K562 (cell line): Measurements from ENCODE around the gene CREG2. TPM values are rescaled to one million over a fixed set of nuclear protein-coding genes. Genes with fewer than 3 reads are reported as not detected.

Experiments
- EP300 ChIP-seq: IDR thresholded peaks from 2 replicates; pipeline ENCODE4 v1.6.1; 2012; ENCODE audit warnings: low read length, improper control_type of control experiment
- FOXM1 ChIP-seq, 2 experiments: fragments of 450-650 bp in 1 of 2; sonication (generic) in 1 of 2; formaldehyde crosslinking in 1 of 2; IDR thresholded peaks; 2 replicates each; pipeline versions ENCODE4 v1.6.1 to v1.9.0; 2017 to 2022; ENCODE audit warnings: low read depth in 2 of 2, mild to moderate bottlenecking in 2 of 2, missing genetic modification reagents in 1 of 2, moderate library complexity in 1 of 2
- GATAD2B ChIP-seq: fragments of 450-650 bp; IDR thresholded peaks from 2 replicates; pipeline ENCODE4 v1.6.1; 2017; ENCODE audit warnings: mild to moderate bottlenecking, borderline replicate concordance
- MYNN ChIP-seq, 2 experiments: sonication (generic); formaldehyde crosslinking in 1 of 2; IDR thresholded peaks; 2 replicates each; pipeline versions ENCODE4 v1.5.0 to v1.6.1; 2016 to 2020; ENCODE audit warnings: antibody characterized with exemption in 1 of 2, missing genetic modification reagents in 1 of 2
- SNRNP70 ChIP-seq: fragments of 200-400 bp; formaldehyde crosslinking; optimal IDR thresholded peaks from 2 replicates; pipeline ENCODE3; 2017; ENCODE audit warnings: low read depth, low read length
- THRAP3 ChIP-seq: fragments of 450-650 bp; IDR thresholded peaks from 2 replicates; pipeline ENCODE4 v1.6.1; 2016; ENCODE audit warnings: mild to moderate bottlenecking, inconsistent platforms, borderline replicate concordance
- ZNF79 ChIP-seq: fragments of 250-450 bp; sonication (Bioruptor Pico); IDR thresholded peaks from 2 replicates; pipeline ENCODE4 v1.4.0; 2020; ENCODE audit warnings: low read depth, mild to moderate bottlenecking, moderate library complexity
- polyA plus RNA-seq, 8 experiments: library from polyadenylated mRNA; depleted of rRNA in 4 of 8; stranded (reverse) in 5 of 8; unstranded in 3 of 8; fragments of >200 nt; fragmentation: Nextera tagmentation in 2 of 8; fragmentation: Illumina TruSeq in 1 of 8; extraction: Ambion mirVana in 2 of 8; extraction: Trizol in 1 of 8; gene quantifications; 2 replicates each; pipeline versions ENCODE4 v1.2.1 to v1.2.3, GENCODE V29; 2011 to 2014; ENCODE audit warnings: inconsistent platforms in 1 of 8, missing spikeins in 1 of 8
- total RNA-seq, 7 experiments: library from RNA; depleted of rRNA in 6 of 7; stranded (reverse); fragments of >200 nt in 6 of 7; fragmentation: Illumina TruSeq in 2 of 7; extraction: Trizol in 2 of 7; gene quantifications; 2 replicates each; pipeline versions ENCODE4 v1.2.1 to v1.2.3, GENCODE V29; 2011 to 2021; ENCODE audit warnings: low replicate concordance in 1 of 7
- TF ChIP-seq, protein P1 (sequence below), 2 experiments: fragments of 450-650 bp in 1 of 2; sonication (generic) in 1 of 2; formaldehyde crosslinking in 1 of 2; IDR thresholded peaks; 2 replicates each; pipeline versions ENCODE4 v1.7.1 to v1.9.0; 2016 to 2022; ENCODE audit warnings: inconsistent platforms in 1 of 2, mild to moderate bottlenecking in 1 of 2, missing genetic modification reagents in 1 of 2
- TF ChIP-seq, protein P2 (sequence below): fragments of 450-650 bp; IDR thresholded peaks from 2 replicates; pipeline ENCODE4 v1.6.1; 2018; ENCODE audit warnings: mild to moderate bottlenecking, low read depth; ENCODE audit not compliant: partially characterized antibody

CREG2 gene
- total and polyA plus RNA-seq, 9 of the 15 experiments (the other 6 are each of a cell fraction or from before 2014, with no cell fraction given) = not detected

DNA sequence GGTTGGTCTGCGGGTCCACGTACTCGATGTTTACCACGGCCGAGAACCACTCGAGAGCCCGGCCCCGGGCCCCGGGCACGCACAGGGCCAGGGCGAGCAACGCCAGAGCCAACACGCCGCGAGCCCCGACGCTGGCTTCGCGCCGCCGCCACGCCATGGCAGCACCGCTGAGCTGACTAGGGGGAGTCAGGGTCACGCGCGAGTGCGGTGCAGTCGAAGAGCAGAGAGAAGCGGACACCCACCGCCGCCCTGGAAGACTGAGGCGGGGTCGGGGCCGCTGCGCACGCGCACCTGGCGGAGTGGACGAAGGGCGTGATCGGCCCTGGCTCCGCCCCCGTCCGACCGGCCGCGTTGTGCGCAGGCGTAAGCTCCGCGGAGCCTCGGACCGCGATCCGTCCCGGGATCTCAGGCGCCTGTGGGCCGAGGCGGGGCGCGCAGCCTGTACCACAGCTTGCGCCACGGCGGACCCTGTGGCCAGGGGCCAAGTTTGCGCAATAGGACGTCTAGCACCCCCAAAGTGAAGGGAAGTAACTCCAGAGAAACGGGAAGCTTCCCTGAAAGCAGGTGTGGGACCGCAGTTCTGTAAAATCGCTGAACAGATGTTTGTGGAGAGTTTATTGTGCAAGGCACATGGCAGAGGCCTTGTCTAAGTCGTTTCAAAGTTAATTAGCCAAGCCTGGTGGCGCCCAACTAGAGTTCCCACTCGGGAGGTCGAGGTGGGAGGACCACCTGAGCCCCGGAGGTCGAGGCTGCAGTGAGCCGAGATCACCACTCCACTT is 78.7 kb downstream of the CREG2 start, which contains the start of gene RNF149 (continued):
- TF ChIP-seq, protein P1, sequence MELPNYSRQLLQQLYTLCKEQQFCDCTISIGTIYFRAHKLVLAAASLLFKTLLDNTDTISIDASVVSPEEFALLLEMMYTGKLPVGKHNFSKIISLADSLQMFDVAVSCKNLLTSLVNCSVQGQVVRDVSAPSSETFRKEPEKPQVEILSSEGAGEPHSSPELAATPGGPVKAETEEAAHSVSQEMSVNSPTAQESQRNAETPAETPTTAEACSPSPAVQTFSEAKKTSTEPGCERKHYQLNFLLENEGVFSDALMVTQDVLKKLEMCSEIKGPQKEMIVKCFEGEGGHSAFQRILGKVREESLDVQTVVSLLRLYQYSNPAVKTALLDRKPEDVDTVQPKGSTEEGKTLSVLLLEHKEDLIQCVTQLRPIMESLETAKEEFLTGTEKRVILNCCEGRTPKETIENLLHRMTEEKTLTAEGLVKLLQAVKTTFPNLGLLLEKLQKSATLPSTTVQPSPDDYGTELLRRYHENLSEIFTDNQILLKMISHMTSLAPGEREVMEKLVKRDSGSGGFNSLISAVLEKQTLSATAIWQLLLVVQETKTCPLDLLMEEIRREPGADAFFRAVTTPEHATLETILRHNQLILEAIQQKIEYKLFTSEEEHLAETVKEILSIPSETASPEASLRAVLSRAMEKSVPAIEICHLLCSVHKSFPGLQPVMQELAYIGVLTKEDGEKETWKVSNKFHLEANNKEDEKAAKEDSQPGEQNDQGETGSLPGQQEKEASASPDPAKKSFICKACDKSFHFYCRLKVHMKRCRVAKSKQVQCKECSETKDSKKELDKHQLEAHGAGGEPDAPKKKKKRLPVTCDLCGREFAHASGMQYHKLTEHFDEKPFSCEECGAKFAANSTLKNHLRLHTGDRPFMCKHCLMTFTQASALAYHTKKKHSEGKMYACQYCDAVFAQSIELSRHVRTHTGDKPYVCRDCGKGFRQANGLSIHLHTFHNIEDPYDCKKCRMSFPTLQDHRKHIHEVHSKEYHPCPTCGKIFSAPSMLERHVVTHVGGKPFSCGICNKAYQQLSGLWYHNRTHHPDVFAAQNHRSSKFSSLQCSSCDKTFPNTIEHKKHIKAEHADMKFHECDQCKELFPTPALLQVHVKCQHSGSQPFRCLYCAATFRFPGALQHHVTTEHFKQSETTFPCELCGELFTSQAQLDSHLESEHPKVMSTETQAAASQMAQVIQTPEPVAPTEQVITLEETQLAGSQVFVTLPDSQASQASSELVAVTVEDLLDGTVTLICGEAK (IDR thresholded peaks at IDR 0.05) = peak; percentile 52; the same call in 1 of the 2 replicates
- TF ChIP-seq, protein P1 (CRISPR knock-in tag; IDR thresholded peaks at IDR 0.05) = no peak
- TF ChIP-seq THRAP3 (no peak), ZNF79 (no peak), SNRNP70 (no peak), FOXM1 (IDR thresholded peaks at IDR 0.05; ENCODE audit: low read depth) (0 out of 2 replicates have a peak, but pooled peaks have one; percentile 13), FOXM1 (CRISPR knock-in tag; IDR thresholded peaks at IDR 0.05; ENCODE audit: low read depth) (no peak; the same call in 1 of the 2 replicates), GATAD2B (peak; percentile 51; the same call in 1 of the 2 replicates), MYNN (IDR thresholded peaks at IDR 0.05) (no peak), MYNN (CRISPR knock-in tag; IDR thresholded peaks at IDR 0.05) (no peak), EP300 (no peak)
- TF ChIP-seq, protein P2, sequence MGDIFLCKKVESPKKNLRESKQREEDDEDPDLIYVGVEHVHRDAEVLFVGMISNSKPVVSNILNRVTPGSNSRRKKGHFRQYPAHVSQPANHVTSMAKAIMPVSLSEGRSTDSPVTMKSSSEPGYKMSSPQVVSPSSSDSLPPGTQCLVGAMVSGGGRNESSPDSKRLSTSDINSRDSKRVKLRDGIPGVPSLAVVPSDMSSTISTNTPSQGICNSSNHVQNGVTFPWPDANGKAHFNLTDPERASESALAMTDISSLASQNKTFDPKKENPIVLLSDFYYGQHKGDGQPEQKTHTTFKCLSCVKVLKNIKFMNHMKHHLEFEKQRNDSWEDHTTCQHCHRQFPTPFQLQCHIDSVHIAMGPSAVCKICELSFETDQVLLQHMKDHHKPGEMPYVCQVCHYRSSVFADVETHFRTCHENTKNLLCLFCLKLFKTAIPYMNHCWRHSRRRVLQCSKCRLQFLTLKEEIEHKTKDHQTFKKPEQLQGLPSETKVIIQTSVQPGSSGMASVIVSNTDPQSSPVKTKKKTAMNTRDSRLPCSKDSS = no peak
